Transverse colon (tissue), 4 donors: ENCODE measurements around the gene MYO9A.

ENCODE experiments used
- CTCF ChIP-seq, 5 experiments: fragments of 200-600 bp in 3 of 5; fragments of 450-650 bp in 2 of 5; sonication (generic) in 3 of 5; IDR thresholded peaks; 1 replicate in 2 of 5; 2 replicates in 3 of 5; pipeline ENCODE4 v1.5.1; 2016 to 2017; ENCODE audit warnings: antibody characterized with exemption in 5 of 5, inconsistent platforms in 3 of 5, mild to moderate bottlenecking in 2 of 5, moderate library complexity in 1 of 5
- POLR2AphosphoS5 ChIP-seq, 3 donors: sonication (generic); formaldehyde crosslinking; IDR thresholded peaks; one replicate each; pipeline ENCODE4 v1.6.1; 2016; ENCODE audit warnings: antibody characterized with exemption in 3 of 3

GRCh38 chr15:72013703-72014102 lies 104.2 kb downstream of the MYO9A start:
- TF ChIP-seq CTCF (IDR thresholded peaks at IDR 0.05): no peak
- no peak for TF ChIP-seq POLR2AphosphoS5 (IDR thresholded peaks at IDR 0.05)
